GM19099 (cell line): ENCODE data around the gene ITGA1.
A peak's percentile ranks its signal among the peaks of the same experiment; 100 is the strongest.

Experiments
- POLR2A ChIP-seq: IDR thresholded peaks from 3 replicates; pipeline ENCODE4 v1.6.1; 2011; ENCODE audit warnings: low read depth; ENCODE audit not compliant: insufficient read length; ENCODE audit errors: extremely low read depth

The ITGA1 gene

GRCh38 chr5:52787600-52788504 is at the start of gene ITGA1, which contains the start of gene PELO:
Gene ITGA1 (plus strand): TSS chr5:52787916. CDS start chr5:52788354, 438 bp downstream.
Gene PELO (plus strand): TSS chr5:52787916. CDS start chr5:52800395, 12,479 bp downstream.
- peak; percentile 29 for TF ChIP-seq POLR2A

- TF ChIP-seq POLR2A = no peak
Measured at GRCh38 chr5:52738095-52738506, 49.6 kb upstream of the ITGA1 start.

GRCh38 chr5:52740007-52740406 is 47.7 kb upstream of the ITGA1 start:
- no peak for TF ChIP-seq POLR2A

DNA sequence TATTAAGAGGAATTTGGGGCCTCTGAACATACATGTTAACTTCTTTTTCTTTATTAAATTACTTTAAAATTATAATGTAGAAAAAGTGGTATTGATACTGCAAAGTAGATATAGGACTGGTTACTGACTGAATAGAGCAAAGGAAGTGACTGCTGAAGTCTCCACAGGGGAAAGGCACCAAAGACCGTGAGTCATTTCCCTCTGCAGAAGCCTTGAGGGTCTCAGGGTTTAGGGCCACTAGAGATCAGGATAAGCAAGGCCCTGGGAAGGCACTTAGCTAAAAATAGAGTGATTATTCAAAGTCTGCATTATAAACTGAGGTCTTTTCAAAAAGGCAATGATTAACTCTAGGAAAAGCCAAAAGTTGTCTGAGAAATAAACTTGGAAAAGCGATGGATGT is 44.7 kb upstream of the ITGA1 start:
- no peak for TF ChIP-seq POLR2A

- no peak for TF ChIP-seq POLR2A
Measured at GRCh38 chr5:52743529-52743928, 44.2 kb upstream of the ITGA1 start.

GRCh38 chr5:52743970-52744369 is 43.7 kb upstream of the ITGA1 start:
- no peak for TF ChIP-seq POLR2A

GRCh38 chr5:52746539-52746938 is 41.2 kb upstream of the ITGA1 start:
- no peak for TF ChIP-seq POLR2A

DNA sequence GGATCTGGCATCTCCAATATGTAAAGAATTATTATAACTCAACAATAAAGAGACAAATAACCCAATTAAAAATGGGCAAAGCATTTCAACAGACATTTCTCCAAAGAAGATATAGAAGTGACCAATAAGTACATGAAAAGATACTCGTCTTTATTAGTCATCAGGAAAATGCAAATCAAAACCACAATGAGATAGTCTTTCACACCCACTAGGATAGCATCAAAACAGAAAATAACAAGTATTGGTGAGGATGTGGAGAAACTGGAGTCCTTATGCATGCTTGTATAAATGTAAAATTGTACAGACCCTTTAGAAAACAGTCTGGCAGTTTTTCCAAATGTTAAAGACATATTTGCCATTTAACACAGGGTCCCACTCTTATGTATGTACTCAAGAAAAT is 39.1 kb upstream of the ITGA1 start:
- no peak for TF ChIP-seq POLR2A

DNA sequence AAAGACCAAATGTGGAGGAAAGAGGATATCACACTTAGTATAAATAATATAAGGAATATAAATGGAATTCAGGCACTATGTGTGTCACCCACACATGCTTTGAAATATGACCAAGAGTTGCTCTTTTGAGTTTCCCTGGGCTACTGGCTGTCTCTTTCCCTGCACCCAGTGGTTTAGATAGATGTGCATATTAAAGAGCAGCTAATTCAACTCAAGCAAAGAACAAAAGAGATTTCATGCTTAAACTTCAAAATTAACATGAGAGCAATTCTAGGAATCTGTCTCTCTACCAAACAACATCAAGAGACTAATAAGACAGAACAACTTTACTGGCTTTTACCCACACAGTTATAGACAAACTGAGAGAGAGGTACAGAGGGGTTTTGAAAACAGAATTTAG is 38.0 kb upstream of the ITGA1 start:
- no peak for TF ChIP-seq POLR2A

- no peak for TF ChIP-seq POLR2A
Measured at GRCh38 chr5:52751137-52751536, 36.6 kb upstream of the ITGA1 start.

DNA sequence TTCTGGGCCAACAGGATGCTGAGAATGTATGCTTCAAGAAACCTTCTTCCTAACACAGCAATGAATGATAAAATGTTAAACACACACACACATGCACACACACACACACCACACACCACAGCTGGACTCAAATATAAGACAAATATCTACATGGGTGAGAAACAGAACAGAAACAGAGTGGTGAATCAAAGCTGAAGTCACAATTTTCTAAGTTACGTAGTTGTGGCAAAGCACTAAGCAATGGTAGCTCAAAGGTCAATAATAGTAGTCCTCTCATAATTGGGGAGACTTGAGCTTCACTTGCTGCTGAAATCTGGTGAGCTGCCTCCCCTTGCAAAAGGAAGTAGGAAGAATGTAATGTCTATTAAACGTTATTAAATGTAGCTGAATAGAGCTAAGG is 33.7 kb upstream of the ITGA1 start:
- no peak for TF ChIP-seq POLR2A

DNA sequence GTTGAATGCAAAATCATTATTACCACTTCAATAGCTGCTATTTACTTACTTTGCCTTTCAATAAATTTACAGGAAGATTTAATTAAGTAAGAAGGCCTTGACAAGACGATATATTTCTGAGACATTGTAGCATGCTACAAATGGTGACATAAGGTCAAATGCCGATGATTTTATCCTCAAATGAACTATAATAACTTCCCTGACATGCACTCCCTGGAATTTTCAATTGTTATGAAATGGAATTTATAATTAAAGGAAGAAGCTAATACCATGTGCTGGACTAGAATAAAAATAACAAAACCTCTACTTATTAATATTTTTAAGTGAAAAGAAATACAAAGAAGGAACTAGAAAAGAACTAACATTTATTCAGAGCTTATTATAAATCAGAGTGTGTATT is 30.2 kb upstream of the ITGA1 start:
- no peak for TF ChIP-seq POLR2A

DNA sequence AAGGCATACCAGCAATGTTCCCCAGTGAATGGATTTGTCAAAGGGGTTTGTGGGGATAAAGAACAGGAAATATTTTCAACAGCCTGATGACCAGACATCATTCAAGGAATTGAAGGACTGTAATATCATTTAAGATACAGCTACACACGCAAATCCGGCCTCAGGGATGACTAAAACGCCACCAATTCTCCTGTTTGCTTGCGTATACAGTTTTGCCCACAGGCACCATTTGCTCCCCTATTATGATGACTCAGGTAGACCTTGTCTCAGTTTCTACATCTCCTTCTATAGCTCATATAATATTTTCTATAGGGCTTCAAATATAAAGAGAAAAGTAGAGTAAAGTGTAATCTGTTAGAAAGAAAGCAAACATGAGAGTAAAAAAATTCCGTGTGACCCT is 29.7 kb upstream of the ITGA1 start:
- no peak for TF ChIP-seq POLR2A

GRCh38 chr5:52759331-52759730 is 28.4 kb upstream of the ITGA1 start:
- no peak for TF ChIP-seq POLR2A

- TF ChIP-seq POLR2A = no peak
Measured at GRCh38 chr5:52760695-52761366, 26.9 kb upstream of the ITGA1 start.

- TF ChIP-seq POLR2A = no peak
Measured at GRCh38 chr5:52767217-52767743, 20.4 kb upstream of the ITGA1 start.
